ENCODE results near the gene ZMYM1.
"Not testable (repeated sequence)": the region's sequence is repeated elsewhere in the genome, so short reads cannot be mapped to it uniquely, and the experiment has no call there.

ZMYM1 gene

DNA sequence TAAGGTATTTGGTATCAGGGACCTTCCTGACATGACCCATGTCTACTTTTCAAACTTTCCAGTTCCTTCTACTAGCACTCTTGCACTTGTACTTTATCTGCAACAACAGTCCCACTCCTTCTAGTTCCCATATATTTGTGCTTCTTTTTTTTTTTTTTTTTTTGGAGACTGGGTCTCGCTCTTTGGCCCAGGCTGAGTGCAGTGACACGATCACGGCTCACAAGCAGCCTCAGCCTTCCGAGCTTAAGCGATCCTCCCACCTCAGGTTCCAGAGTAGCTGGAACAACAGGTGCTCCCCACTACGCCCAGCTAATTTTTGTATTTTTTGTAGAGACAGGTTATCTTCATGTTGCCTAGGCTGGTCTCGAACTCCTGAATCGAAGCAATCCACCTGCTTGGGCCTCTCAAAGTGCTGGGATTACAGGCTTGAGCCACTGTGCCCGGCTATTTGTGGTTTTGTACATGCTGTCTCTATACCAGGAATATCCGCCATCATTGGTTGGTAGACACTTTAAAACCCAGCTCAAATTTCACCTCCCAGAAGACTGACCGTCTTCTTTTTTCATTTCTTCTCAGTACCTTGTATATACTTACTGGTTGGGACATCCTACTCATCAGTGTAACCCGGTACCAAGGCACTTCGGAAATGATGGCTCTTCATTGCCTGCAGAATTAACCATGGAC, 1.1 kb downstream of the ZMYM1 start:
- FAIRE-seq: no peak

DNA sequence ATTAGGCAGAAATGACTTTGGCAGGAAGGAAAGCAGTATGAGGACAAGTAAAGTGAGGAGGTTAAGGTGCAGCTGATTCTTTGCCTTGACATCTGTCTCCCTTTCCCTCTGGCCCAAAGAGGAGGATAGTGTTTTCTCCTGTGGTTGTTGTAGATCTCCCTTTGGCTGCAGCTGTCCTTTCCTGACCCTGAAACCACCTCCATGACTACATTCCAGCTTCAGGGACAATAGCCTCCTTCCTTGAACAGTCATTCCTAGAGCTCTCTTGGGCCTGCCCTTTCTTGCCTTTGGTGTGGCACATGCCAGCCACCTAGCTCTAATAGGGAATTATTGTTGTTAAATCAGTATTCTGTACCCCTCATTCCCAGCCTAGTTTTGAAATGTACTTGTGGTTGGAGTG, 6.2 kb downstream of the ZMYM1 start:
- FAIRE-seq: no peak

DNA sequence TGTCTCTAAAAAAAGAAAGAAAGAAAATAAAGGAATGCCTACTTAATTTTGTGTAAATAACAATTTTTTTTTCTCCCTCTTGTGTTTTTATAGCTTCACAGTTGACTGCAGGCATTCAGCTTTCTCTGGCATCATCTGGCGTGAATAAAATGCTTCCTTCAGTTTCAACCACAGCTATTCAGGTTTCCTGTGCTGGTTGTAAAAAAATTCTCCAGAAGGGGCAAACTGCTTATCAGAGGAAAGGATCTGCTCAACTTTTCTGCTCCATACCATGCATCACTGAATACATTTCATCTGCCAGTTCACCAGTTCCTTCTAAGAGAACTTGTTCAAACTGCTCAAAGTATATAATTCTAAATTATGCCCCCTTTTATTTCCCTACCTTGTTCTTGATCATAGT, 18.0 kb downstream of the ZMYM1 start:
- FAIRE-seq: no peak

DNA sequence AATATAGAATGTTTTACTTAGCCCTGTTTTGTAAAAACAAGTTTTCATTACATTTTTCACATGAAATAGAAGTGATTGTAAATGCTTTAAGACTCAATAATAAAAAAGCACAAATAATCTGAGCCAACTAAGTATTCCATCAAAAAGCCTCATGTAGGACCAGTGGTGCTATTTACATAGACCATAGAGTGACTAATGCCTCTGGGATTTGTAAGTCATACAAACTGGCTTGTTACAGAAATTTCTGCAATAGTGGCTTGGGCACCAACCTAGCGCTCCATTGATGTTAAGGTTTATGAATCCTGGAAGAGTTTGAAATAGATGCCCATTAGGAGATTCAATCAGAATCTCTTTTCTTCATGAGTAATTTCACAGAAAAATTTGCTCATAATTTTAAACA, 31.9 kb downstream of the ZMYM1 start:
- no peak for FAIRE-seq

DNA sequence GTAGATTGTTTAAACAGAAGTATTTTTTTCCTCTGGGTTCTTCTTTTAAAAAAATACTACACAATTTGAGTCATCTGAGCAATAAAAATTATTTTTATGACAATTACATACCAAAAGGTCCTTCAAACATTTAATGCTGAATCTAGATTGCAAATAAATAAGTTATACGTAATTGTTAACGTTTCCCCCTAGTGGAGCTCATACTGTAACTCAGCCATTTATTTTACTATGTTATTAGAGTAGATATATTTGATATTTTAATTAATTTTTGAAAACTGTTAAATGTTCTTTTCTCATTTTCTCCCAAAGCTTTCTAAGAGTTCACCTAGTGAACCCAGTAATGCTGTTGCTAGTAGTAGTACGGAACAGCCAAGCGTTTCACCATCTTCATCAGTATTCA, 33.5 kb downstream of the ZMYM1 start:
- FAIRE-seq: peak; percentile 29

DNA sequence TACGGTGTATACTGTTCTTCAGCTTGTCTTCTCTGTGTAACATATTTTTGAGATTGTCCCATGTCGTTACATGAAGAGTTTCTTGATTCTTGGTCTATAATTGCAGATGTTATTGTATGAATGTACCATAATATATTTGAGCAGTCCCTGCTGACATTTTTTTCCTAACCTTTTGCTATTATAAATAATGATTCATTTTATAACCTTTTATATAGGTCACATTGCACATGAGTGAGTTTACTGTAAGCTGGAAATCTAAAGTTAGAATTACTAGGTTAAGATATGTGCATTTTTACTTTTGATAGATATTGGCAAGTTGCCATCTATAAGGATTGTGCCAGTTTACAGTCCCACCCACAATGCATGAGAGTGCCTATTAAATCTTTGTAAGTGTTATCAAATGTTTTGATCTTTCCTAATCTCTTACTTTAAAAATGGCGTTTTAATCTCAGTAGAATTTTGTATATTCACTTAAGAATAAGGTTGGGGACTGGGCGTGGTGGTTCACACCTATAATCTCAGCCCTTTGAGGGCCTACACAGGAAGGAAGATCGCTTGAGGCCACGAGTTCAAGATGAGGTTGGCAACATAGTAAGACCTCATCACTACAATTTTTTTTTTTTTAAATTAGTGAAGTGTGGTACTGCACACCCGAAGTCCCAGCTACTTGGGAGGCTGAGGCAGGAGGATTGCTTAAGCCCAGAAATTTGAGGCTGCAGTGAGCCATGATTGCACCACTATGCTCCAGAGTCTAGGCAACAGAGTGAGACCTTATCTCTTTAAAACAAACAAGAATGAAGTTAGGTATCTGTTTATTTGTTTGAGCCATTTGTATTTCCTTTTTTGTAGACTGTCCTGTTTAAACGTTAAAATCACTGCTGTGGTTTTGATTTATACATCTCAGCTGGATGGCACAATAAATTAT, 36.5 kb downstream of the ZMYM1 start:
- no peak for FAIRE-seq

DNA sequence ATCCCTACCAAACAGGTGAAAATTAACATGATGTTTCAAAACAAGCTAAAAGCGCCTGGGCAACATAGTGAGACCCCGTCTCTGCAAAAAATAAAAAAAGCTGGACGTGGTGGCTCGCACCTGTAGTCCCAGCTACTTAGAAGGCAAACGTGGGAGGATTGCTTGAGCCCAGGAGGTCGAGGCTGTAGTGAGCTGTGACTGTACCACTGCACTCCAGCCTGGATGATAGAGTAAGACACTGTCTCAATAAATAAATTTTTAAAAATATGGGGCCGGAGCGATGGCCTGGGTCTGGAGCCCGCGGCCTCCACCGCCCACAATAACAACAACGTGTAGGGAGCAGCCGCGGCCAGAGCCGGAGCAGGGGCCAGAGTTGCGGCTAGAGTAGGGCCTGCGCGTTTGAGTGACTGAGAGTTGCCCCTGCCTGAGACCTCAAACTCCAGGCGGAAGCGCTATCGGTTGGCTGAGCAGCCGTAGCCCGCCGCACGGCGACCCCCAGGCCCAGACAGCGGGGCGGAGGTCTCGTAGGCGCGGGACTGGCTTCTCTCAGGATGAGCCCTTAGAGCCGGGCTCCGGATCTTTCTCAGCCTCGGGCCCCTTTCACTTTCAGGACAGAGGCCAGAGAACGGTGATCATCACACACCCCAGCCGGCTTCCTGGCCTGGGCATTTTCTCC, 41.4 kb downstream of the ZMYM1 start:
- no peak for FAIRE-seq

DNA sequence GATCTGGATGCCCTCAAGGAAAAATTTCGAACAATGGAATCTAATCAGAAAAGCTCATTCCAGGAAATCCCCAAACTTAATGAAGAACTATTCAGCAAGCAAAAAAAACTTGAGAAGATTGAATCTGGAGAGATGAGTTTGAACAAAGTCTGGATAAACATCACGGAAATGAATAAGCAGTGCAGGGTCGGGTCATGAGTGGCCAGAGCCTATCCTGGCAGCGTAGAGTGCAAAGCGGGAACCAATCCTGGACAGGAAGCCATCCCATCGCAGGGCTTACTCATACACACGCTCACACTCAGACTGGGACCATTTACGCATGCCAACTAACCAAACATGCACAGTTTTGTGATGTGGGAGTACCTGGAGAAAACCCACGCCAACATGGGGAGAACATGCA, 43.1 kb downstream of the ZMYM1 start:
- FAIRE-seq: no peak

DNA sequence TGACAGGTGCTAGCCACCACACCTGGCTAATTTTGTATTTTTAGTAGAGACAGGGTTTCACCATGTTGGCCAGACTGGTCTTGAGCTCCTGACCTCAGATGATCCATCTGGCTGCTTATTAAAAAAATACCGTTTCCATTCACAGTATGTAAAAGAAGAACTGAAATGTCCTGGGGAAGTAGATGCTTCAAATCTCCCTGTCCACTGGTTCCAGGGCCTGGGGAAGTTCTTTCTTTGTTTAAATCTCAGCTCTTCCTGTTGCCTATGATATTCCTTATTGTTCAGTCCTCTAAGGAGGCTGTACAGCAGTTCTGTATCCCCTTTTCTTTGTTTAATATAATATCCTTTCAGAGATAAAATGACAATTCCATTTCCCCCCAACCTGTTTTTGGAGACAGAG, 47.4 kb downstream of the ZMYM1 start:
- FAIRE-seq: no peak

DNA sequence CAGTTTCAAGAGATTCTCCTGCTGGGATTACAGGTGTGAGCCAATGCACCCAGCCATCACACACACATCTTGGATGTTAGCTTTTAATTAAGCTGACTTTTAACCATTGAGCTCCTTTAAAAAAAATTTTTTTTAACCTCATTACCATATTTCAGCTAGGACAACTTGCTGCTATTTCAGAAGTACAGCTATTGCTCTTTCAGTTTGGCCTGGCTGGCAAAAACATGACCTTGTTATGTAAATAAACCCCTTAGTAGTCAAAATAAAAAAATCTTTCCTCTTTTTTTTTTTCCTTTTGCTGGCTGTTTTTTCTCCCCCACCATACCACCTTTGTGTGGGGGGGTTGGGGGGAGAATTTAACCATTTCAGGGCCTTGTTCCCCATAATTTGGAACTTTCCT, 49.9 kb downstream of the ZMYM1 start:
- no peak for FAIRE-seq

DNA sequence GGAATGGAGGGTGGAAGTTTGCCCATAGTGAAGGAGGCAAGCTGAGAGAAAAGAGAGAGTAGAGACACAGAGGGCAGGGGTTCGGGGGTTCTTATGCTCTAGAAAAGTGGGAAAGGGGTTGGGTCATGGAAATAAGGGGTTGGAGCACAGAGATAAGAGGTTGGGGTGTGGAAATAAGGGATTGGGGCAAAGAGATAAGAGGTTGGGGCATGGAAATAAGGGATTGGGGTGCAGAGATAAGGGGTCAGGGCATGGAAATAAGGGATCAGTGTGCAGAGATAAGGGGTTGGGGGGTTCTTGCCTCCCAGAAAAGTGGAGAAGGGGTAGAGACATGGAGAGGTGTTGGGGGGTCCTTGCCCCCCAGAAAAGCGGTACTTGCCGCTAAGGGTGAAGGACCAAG, 57.6 kb downstream of the ZMYM1 start:
- FAIRE-seq: no peak

DNA sequence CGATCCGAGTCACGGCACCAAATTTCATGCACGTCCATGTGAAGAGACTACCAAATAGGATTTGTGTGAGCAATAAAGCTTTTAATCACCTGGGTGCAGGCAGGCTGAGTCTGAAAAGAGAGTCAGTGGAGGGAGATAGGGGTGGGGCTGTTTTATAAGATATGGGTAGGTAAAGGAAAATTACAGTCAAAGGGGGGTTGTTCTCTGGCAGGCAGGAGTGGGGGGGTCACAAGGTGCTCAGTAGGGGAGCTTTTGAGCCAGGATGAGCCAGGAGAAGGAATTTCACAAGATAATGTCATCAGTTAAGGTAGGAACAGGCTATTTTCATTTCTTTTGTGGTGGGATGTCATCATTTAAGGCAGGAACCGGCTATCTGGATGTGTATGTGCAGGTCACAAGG, 58.4 kb downstream of the ZMYM1 start:
- not testable (repeated sequence) for FAIRE-seq

DNA sequence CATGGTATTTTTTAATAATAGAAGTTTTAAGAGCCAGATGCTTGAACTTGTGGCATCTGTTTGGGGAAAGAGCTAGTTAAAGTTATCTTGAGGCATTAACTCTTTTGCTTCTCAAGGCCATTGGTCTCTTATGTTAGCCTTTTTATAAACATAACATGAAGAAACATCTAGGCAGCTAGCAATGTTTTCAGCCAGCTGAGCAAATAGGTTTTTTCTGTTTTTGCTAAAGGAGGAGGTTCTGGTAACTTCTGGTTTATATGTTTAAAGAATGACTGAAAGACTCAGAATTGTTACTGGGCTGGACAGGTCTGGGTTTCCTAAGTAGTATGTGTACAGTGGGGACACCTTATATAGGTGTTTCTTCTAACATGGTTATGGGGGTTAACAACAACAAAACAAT, 63.1 kb downstream of the ZMYM1 start:
- FAIRE-seq: not testable (repeated sequence)

DNA sequence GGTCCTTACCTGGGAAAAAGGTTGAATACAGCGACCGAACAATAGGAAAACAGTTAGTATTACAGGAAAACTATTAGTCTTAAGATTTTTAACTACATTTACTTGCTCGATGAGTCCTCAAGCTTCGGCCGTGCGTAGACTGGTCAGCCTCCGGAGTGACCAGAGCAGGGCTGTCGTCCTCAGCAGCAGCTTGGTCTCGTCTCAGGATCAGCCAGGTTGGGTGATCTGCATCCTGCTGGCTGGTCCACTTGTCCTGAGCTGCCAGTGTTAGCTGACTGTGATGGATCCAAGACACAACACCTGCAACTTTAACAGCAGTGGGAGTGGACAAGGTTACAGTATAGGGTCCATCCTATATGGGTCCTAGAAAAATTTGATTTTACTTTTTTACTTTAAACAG, 63.5 kb downstream of the ZMYM1 start:
- FAIRE-seq: not testable (repeated sequence)

DNA sequence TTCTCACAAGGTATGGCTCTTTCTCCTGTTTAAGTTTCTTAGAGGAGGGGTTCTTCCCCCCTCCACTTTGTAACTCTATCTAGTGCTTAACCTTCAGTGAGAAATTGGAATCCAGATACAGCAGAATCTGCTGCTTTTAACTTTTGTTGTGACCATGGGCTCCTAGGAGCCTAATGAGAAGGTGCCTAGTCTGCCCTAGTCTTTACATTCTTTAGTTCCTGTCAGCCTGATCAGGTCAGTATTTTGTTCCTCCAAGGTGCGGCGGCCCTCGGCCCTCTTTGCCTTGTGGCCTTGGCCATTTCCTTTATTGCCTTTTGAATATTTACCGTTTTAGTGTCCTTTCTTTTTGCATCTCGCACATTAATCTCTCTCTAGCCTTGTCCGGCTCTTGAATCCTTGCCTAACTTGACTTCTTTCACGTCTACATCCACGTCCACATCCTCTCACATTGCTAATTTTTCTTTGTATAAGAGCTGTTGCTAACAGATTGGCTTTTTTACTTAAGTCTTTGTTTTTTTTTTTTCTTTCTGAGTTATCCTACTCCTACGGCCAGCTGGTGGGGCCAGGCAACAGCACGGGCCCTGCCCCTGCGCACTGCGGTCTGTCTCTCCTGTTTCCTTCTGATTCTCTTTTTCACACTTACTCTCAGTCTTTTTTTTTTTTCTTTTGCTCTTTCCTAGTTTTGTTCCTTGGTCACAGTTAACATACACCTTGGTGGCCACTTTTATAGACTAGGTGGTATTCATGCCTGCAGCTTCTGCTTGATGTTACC, 64.7 kb downstream of the ZMYM1 start:
- no peak for FAIRE-seq

DNA sequence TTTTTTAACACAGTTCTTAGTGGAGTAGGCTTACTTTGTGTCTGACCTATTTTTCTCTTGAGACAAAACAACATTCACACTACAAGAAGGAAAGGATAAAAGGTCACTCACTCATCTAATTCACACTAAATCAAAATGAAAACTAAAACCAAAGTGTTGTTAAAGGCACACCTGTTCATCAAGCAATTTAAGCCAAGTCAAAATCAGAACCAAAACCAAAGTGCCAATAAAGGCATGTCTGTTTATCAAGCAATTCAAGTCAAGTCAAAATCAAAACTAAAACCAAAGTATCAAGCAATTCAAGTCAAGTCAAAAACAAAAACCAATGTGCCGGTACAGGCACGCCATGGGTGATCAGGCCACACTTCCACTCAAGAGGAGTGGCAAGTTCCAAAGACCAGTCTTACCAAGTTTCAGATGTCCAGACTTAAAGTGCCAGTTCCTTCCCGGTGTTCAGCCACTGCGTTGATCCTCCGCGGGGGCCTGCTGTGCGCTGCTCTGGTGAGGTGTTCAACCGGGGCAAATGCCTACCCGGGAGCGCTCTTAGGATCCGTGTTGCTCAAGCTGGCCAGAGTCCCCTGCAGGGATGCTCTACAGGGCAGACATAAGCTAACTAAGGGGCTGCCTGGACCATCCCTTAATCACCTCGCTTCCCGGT, 66.8 kb downstream of the ZMYM1 start:
- not testable (repeated sequence) for FAIRE-seq

DNA sequence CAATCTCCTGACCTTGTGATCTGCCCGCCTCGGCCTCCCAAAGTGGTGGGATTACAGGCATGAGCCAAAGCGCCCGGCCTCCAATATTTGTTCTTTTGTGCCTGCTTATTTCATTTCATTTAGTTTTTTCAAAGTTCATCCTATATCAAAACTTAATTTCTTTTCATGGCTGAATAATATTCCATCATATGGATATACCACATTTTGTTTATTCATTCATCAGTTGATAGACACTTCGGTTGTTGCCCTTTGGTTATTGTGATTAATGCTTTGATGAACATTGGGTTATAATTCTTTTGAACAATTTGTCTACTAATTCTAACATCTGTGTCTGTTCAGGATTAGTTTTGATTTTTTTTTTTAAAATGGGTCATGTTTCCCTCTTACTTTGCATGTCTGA, 72.0 kb downstream of the ZMYM1 start:
- FAIRE-seq: no peak

DNA sequence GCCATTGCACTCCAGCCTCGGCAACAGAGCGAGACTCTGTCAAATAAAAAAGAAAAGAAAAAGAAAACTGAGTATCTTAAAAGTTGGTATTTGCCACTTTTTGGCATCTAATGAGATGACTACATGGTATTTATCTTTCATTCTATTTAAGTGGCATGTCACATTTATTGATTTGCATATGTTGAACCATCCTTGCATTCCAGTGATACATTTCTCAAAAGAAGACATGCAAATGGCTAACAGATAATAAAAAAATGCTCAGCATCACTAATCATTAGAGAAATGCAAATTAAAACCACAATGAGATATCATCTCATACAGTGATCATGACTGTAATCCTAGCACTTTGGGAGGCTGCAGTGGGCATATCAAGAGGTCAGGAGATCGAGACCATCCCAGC, 85.7 kb downstream of the ZMYM1 start:
- no peak for FAIRE-seq

Data from endometrium (tissue), 2 donors.